HG03175 (cell line): ENCODE measurements around the gene TMEM95.

Experiments used
- ATAC-seq: cut with Tn5 transposase; IDR thresholded peaks from one replicate; pipeline ENCODE4 v1.9.1; 2021; ENCODE audit warnings: mild to moderate bottlenecking, moderate library complexity; ENCODE audit not compliant: unreplicated experiment

The TMEM95 gene

GRCh38 chr17:7355053-7355452 is at the start of gene TMEM95:
Gene TMEM95, plus strand, starts transcription at chr17:7355156. Its CDS starts 49 bp downstream, at chr17:7355205.
- ATAC-seq = no peak

- ATAC-seq = peak; percentile 78
These were observed 47.9 kb upstream of the TMEM95 start, which contains the start of gene EIF5A for GRCh38 chr17:7306911-7307685. Gene EIF5A, plus strand, starts transcription at chr17:7307628. Its CDS starts 2,008 bp downstream, at chr17:7309636.

GRCh38 chr17:7307686-7308624 is 47.0 kb upstream of the TMEM95 start:
- ATAC-seq = no peak

GRCh38 chr17:7308625-7309433 is 46.1 kb upstream of the TMEM95 start:
- ATAC-seq = no peak

GRCh38 chr17:7309628-7310027 is 45.3 kb upstream of the TMEM95 start:
- ATAC-seq = no peak

GRCh38 chr17:7311110-7311705 is 43.7 kb upstream of the TMEM95 start:
- ATAC-seq = no peak

- no peak for ATAC-seq
These were observed 42.4 kb upstream of the TMEM95 start for GRCh38 chr17:7312432-7313087.

GRCh38 chr17:7313088-7313889 is 41.7 kb upstream of the TMEM95 start:
- no peak for ATAC-seq

- ATAC-seq = no peak
These were observed 40.9 kb upstream of the TMEM95 start for GRCh38 chr17:7313890-7314718.

GRCh38 chr17:7314719-7315569 is 40.0 kb upstream of the TMEM95 start, which contains the start of gene GPS2:
Gene GPS2, minus strand, starts transcription at chr17:7315360. Its CDS starts 308 bp downstream, at chr17:7315052.
- peak; percentile 80 for ATAC-seq

- no peak for ATAC-seq
These were observed 39.3 kb upstream of the TMEM95 start for GRCh38 chr17:7315570-7316235.

GRCh38 chr17:7317161-7317803 is 37.7 kb upstream of the TMEM95 start:
- no peak for ATAC-seq

GRCh38 chr17:7318121-7318860 is 36.7 kb upstream of the TMEM95 start:
- ATAC-seq = no peak

GRCh38 chr17:7321466-7321865 is 33.5 kb upstream of the TMEM95 start:
- ATAC-seq = no peak

- no peak for ATAC-seq
These were observed 32.3 kb upstream of the TMEM95 start for GRCh38 chr17:7322520-7323194.
